Measurements from ENCODE around the gene ALDH8A1.

ALDH8A1 gene

DNA sequence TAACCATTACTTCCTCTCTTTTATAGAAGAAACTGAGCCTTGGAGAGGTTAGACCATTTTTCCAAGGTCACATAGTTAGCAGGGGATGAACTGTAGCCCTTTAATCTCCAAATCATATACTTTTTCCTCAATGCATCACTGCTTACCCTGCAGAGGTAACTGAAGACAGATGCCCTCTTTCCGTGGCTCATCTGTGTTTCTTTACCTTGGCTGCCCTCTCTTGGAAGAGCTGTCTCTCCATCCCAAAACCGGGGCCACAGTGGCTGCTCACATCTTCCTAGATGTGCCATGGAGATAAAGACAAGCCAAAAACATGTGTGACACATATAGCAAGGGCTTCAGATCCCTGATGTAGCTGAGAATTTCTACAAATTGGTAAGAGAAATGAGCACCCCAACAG is 581 bp upstream of the ALDH8A1 start:
- no peak for DNase-seq

DNA sequence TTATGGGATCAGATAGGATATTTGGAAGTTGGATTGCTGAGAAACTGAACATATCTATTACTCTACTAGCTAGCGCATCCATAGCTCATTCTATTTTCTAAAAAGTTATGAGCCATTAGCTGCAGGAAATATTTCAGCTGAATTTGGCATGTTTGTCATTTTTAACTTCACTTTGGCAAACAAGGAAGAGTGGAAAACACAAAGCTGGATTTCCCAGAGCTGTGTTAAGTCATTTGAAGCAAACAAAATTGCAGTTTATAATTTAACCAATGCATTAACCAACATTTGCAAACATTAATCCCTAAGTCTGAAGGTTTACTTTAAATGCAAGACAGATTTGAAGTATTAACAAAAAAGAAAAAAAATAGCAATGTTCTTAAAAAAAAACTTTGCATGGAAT is 1.2 kb downstream of the ALDH8A1 start:
- no peak for DNase-seq

DNA sequence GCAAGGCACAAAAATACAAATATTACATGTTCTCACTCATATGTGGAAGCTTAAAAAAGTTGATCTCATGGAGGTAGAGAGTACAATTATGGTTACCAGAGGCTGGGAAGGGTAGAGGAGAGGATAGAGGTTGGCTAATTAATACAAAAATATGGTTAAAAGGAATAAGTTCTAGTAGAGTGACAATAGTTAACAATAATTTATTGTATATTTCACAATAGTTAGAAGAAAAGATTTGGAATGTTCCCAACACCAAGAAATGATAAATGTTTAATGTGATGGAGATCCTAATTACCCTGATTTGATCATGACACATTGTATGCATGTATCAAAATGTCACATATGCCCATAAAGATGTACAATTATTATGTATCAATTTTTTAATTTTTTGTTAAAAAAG is 1.8 kb downstream of the ALDH8A1 start:
- no peak for DNase-seq

GRCh38 chr6:134945045-134945444 is 4.9 kb downstream of the ALDH8A1 start:
- no peak for DNase-seq

DNA sequence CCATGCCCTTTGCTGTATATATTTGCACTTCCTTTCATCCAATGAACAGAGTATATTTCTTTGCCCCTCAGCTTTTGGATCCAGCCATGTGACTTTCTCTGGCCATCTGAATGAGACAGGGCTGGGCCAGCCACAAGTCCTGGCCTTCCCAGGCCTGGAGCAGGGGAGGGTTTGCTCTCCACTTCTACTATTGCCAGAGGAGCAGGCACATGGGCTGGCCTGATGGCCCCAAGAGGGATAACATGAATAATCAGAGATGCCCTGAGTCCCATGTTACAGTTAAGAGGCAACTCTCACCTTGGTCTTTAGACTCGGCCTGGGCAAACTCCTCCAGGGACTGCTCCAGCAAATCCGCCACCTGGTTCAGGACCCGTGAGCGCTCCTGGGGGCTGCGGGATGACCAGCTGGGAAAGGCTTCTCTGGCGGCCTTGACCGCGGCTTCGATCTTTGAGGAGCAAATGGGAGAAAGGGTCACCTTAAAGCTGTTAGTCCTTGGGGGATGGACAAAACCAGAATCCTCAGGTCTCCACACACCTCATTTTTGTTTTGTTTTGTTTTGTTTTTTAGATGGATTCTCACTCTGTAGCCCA is 6.3 kb downstream of the ALDH8A1 start:
- DNase-seq: no peak

DNA sequence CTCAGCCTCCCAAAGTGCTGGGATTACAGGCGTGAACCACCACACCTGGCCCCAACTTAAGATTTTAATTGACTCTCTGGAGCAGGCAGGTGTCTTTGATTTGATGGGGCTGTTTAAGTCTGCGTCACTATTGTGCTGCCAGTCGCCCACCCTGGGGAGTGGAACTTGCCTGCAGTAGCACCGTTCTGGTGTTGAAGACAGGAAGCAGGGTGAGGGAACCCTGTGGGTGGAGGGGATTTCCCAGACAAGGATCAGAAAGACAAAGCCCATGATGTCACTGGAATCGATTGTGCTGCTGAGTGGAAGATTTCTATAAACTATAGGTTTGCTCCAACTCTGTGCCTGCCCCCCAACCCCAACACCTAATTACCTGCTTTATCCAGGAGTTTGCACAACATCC is 11.0 kb downstream of the ALDH8A1 start:
- DNase-seq: no peak

- no peak for DNase-seq
These were observed 12.5 kb downstream of the ALDH8A1 start for GRCh38 chr6:134937426-134937825.

DNA sequence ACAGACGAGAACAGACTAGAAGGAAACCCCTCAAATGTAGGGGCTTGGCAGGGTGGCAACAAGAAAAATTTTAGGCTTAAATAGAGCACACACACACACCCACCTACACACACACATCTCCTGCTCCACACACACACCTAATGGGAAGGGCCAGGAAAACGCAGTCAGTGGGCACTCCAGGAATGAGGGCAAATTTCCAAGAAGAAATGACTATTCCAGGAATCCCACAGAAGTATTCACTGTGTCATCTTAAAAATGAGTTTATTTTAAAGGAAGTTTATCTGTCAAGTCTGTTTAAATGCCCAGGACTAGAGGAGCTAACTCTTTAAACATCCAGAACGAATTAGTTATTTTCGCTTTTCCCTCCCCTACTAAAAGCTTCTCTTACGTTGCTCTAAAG is 13.0 kb downstream of the ALDH8A1 start:
- no peak for DNase-seq

DNA sequence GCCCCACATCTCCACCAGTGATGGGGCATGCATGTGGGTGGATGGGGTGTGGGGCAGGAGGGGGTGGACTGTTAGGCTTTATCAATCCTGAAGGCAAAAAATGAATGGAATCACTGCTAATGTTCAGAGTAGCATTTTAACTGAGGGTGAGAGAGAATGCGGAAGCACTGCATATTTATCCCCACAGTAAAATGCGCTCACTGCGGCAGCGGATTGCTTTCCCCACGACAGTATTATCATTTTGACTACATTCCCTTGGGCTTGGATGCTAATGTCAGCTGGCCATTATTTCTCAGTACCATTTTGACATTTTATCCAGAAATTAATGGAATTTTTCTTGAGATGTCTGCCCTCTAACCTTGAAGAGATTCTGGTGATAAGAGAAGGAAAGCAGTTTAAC is 13.4 kb downstream of the ALDH8A1 start:
- DNase-seq: no peak

DNA sequence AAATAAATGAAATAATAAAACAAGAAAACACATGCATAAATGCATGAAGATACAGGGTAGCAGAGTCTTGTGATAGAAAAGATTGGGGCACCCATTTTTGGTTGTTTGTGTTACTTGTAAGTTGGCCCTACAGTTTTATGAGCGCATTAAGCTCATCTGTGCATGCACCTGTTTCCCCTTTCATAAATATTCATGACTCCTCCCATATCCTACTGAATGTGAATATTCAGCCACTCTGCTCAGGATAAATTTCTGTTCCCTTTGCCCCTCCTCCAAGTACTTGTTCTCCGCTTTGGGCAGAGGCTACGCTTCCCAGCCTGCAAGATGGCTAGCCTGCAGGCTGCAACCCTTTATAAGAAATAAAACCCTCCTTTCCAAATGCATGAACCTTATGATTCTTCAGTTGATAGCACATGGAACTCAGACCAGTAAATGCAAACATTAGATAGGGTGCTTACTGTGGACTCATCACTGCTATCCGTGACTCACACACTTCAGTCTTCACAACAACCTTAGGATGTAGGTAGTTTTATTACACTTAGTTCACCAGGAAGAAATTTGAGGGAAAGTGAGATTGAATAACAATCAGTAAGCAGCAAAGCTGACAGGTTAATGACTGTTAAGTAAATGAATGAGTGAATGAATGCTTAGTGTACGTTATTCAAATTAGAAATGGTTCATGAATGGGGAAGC is 15.0 kb downstream of the ALDH8A1 start:
- DNase-seq: no peak

DNA sequence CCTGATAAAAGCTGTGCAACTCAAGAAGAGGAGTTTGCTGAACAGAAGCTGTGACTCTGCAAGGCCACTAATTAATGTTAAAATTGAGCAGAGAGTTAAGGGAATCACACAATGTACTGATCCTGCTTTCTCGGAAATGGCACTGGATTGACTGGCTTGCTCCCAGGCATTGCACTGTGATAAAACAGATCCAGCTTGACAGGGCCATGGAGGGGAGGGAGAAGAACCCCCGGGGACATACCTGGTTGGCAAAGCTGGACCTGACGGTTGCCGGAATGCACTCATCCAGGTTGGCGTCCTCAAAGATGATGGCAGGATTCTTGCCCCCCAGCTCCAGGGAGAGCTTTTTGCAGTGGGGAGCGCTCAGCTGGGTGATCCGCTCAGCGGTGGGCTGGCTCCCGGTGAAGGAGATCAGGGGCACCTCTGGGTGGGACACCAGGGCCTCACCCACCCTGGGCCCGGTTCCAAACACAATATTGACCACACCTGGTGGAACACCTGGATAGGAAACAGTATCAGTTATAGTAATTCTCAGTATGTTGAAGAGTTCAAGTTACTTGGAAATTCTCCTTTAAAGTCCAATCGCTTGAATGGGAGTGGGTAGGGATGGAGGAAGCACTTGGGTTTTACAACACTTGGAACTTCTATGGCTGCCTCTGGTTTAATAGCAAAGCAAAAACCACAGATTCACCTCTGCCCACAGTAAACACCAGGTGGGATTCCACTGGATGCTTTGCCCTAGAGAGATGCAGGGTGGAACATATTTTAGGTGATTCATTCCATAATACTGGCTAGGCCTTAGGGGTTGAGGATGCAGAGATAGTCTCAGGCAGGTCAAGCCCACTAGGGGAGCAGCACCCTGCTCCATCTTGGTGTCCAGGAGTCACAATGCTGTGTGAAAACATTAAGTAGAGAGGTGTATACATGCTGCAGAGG is 17.1 kb downstream of the ALDH8A1 start:
- no peak for DNase-seq

DNA sequence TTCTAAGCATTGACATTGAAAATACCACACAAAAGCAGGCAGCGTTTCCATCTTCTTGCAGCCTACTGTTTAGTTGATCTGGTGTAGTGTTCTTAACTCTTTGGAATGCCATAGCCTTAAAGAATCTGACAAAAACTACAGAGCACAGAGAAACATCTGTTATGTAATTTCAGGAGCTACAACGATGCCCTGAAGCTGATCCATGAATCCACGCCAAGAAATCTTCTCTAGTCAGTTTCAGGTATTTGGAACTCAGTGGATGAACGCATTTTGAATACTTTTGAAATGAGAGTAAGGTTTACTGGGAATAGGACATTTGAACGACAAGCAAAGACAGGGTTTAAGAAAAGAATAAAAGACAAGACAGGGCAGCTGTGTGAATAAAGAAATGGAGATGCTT is 17.8 kb downstream of the ALDH8A1 start:
- DNase-seq: no peak

- no peak for DNase-seq
These were observed 19.4 kb downstream of the ALDH8A1 start for GRCh38 chr6:134930463-134930862.

DNA sequence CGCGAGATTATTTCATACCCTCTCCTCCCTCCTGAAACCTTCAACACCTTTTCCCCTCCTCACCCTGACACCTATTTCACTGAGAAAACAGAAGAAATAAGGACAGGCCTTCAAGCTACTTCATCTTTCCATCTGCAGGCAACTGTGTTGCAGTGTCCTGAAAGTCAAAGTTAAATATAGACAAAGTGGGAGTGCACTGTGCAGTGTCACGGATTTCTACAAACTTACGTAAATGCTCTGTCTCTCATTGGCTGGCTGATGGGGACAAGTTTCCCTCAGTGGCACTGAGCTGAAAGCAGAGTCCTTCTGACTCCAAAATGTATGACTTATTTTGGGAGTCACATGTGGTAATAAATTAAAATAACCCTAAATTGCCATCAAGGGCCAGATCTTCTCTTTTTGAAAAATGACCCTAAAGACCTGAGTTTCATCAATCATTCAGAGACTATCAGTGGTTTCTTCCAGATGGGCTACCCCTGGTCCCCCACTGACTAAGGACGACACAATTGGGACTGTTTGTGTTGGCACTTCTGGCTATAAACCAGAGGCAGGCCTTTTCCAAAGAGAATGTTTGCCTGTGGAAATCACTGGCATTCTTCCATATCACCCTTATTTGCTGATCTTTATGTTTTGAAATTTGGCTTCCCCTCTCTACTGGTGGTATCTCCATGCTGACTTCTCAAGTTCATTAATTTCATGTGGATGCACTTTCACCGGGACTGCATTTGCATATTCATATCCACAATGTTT is 21.6 kb downstream of the ALDH8A1 start:
- DNase-seq: no peak

- no peak for DNase-seq
These were observed 24.1 kb downstream of the ALDH8A1 start for GRCh38 chr6:134925800-134926199.

GRCh38 chr6:134921721-134922261 is 28.1 kb downstream of the ALDH8A1 start:
- DNase-seq: no peak

DNA sequence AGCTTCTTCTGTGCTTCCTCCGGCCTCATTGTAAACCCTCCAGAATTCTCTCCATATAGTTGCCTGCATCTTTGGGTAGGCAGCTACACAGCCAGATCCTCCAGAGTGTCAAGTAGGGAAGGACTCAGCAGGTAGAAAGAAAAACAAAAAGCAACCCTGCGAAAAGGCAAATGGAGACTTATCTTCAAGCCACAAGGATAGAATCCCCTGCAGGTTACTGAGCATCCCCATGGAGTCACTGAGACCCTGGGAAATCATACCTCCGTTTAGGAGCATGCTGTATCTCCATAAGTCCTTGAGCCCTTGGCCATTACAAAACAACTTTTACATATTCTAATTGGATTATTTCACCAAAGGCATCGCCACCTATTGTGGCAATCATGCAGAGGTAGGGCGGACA is 28.6 kb downstream of the ALDH8A1 start:
- DNase-seq: no peak

DNA sequence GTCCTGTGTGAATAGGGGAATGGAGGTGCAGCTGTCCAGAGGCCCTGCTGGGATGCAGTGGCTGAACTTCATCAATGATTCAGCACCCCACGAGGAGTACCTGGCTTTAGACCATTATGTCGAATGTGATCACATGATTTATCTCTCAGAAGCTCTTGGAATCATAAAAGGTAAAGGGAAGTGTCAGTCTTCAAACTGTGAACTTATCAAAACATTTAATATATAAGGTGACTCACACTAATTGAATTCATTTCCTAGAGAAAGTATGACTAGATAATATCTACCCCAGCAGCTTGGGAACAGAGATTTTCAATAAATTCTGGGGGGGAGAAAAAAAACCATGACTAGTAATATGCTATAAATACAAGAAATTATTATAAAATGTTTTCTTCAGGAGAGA is 29.5 kb downstream of the ALDH8A1 start:
- no peak for DNase-seq

DNA sequence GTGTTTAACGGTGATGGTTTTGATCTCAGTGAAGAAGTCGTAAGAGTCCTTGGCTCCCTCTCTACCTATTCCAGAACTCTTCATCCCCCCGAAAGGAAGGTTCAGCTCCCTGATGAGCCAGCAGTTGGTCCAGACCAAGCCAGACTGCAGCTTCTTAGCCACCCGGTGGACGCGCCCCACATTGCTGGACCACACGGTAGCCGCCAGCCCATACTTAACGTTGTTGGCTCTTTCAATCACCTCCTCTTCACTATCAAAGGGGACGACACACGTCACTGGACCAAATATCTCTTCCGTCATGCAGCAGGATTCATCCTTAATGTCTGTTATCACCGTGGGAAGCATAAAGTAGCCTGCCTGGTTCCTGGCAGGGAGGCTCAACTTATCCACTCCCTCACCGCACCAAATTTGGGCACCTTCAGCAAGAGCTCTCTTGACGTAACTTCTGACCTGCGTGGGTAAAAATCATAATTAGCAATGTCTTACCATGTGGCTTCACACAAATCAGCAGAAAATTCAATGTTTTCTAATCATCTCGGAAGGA is 31.4 kb downstream of the ALDH8A1 start:
- no peak for DNase-seq

GRCh38 chr6:134911547-134911946 is 38.4 kb downstream of the ALDH8A1 start:
- no peak for DNase-seq

- no peak for DNase-seq
These were observed 39.3 kb downstream of the ALDH8A1 start for GRCh38 chr6:134910593-134910935.

- DNase-seq: no peak
These were observed 40.0 kb downstream of the ALDH8A1 start for GRCh38 chr6:134909701-134910592.
